ENCODE measurements around the gene SPATS2.

- no peak for TF ChIP-seq CTCF (IDR thresholded peaks at IDR 0.05; ENCODE audit: low read length)
- TF ChIP-seq EZH2 (IDR thresholded peaks at IDR 0.05; ENCODE audit: borderline replicate concordance, low read length), result no peak
Measured at GRCh38 chr12:49533331-49533730, 166.1 kb downstream of the SPATS2 start.

All from OCI-LY1 (cell line).